Measurements from ENCODE around the gene KMT5B.
A peak's percentile ranks its signal among the peaks of the same experiment; 100 is the strongest.

The KMT5B gene

DNA sequence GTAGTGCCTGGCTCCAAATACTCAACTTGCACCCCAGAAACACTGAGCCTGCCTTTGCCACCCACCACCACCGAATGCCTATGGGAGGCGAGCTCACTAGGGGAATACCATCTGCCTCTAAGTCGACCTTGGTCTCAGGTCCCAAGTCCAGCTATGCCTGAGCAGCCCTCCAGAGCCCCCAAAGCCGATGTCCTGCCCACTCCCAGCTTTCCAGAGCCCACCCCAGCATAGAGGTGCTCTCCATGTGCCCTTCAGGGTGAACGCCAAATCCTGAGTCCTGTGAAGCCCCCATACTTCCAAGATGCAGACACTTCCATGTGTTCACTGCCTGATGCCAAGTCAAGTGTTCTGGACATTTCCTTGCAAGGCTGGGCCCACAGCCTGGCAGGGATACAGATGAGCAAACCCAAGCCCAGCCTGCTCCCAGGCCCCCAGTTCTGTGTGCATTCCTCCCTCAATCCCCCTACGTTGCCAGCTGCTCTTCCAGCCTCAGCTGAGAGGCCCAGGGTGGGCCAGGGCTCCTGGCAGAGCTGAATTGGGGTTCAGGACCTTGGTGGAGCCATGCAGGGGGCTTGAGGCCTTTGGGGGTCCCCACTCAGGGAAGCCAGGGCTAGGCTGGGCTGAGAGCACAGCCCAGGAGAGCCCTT, 2.6 kb upstream of the KMT5B start:
- no peak for DNase-seq

DNA sequence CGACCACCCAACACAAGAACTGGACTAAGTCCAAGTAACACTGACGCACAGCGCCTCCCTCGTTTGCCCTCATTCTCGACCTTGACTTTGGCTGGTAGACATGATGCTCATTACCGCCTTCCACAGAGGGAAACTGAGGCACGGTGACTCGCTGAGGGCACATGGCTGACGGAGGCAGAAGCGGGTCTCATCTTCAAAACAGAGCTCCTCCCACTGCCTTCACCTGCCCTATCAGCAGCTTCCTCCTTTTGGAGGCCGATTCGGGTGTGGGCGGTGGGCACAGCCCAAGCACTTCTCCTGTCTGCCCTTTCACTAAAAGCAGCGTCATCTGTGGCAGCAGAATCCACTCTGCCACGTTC, 2.0 kb upstream of the KMT5B start:
- peak; percentile 47 to 52 for DNase-seq

- no peak for DNase-seq
Measured at GRCh38 chr11:68214173-68215086, 1.3 kb upstream of the KMT5B start.

DNA sequence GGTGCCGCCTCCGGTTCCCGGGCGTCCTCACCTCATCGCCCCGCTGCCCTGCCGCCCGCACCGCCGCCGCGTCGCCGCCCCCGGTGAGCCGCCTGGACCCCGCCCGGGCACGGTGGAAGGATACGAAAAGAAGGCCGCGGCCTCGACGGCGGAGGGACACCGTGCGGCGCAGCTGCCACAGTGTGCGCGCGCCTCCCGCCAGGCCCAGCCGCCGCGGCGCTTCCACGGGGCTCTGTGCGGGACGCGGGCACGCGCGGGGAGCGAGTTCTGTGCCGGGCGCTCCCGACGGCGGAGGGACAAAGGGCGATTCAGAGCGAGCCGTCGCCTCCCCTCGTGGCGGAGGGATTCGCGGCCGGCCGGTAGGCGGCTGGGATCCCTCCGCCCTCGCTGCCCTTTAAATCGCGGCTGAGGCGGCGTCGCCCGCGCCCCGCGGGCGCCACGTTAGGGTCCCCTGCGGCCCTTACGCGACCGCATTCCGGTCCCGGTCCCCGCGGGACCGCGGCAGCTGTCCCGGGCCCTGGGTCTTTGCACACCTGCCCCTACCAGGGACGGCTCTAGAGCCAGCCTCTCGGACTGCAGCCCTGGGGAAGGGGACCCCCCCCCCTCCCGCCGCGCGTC, 568 bp upstream of the KMT5B start:
- DNase-seq: peak; percentile 78 to 89

DNA sequence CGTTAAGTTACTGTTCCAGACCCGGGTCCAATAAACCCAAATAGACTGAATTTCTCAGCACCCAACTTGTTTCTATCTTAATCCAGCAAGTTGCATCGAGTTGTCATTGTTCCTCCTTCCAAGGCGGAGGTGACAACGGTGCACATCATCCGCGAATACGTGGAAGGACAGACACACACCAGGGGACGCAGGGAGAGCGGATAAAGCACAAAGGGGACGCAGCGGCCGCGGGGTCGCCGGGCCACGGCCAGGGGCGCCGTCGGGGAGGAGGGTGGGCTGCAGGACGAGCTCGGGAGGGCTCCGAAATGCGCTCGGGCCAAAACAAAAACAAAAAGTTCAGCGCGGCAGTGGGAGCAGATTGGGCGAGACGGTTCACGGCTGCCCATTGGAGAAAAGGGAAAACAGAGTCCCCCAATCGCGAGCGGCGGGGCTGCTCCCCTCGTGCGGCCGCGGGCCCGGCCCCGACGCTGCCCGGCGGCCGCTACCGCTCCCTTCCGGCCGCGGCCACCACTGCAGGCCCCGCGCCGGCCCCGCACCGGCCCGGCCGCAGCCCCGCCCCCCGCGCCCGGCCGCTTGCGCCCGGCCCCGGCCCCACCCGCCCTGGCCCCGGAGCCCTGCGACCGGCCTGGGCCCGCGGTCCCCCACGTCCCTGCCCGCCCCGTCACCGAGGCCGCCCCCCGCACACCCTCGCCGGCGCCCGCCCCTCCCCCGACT, 518 bp downstream of the KMT5B start:
- peak; percentile 42 for DNase-seq

- DNase-seq: peak; percentile 15 to 31
Measured at GRCh38 chr11:68211546-68211945, 1.6 kb downstream of the KMT5B start.

- peak in 1 of 2 donors; percentile 19 for DNase-seq
Measured at GRCh38 chr11:68206211-68206610, 6.9 kb downstream of the KMT5B start.

DNA sequence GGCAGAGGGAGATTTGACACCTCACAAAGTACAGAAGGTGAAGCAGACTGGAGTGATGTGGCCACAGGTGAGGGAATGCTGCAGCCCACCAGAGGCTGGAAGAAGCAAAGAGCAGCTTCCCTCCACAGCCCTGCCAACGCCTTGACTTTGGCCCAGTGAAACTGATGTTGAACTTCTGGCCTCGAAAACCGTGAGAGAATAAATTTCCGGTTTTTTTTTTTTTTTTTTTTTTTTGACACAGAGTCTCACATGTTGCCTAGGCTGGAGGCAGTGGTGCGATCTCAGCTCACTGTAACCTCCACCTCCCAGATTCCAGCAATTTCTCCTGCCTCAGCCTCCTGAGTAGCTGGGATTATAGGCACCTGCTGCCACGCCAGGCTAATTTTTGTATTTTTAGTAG, 8.7 kb downstream of the KMT5B start:
- no peak for DNase-seq

DNA sequence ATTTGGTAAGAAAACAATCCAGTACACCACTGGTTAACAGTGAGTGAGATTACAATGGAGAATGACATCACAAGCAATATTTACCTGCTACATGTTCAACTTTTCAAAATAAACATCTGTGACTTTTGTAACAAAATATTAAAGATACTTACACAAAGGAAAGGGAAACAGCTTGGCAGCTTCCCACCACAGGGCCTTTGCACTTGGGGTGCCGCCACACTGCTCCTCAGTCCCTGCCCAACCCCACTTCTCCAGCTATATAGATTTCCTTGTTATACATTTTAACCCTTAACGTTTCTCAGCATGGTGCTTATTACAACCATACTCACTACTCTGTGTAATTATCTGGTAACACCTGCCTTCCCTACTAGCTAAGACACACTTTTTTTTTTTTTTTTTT, 10.9 kb downstream of the KMT5B start:
- DNase-seq: no peak

GRCh38 chr11:68201492-68201891, 11.6 kb downstream of the KMT5B start:
- DNase-seq: no peak

DNA sequence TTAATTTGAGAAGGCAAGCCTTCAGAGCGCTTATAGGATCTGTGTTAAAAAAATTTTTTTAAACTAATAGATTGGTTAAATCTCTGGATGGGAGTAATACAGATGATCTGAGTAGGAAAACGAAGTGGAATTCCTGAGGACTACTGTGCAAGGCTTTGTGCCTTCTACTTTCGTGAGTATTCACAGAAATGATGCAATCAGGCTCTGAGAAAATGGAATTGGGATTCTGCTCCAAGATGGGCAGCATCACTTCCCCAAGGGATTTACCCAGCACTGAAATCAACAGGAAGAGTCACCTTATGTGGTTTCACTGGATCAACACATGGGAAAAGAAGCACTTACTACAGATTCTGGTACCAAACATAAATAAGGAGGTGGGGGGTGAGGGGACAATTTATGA, 12.5 kb downstream of the KMT5B start:
- DNase-seq: no peak

DNA sequence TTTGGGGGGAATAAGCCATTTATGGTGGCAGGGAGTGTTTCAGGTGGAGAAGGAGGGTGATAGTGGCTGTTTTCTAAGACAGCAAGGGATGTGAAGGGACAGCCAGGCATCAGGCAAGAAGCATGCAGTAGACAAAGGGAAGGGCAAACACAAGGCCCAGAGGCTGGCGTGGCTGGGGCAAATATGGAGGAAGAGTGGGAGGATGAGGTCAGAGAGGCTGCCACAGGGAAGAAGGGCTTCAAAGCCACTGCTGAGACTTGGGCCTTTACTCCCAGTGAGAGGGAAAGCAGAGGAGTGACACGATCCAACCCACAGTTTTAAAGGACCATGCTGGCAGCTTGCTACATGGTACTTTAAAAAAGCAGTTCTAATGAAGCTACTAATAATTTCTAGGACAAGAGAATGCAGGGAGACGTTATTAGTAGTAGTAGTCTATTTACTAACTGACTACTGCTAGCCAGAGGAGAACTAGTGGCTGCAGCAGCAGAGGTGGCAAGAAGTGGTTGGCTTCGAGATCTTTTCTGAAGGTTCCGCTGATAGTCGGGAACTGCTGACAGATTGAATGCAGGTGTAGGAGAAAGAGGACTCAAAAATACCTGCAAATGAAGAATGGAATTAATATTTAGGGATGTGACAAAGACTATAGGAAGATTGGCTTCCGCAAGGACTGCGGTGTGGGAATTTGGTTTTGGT, 13.7 kb downstream of the KMT5B start:
- DNase-seq: no peak

GRCh38 chr11:68196219-68196618, 16.9 kb downstream of the KMT5B start:
- DNase-seq: no peak

- no peak for DNase-seq
Measured at GRCh38 chr11:68194675-68195294, 18.3 kb downstream of the KMT5B start.

DNA sequence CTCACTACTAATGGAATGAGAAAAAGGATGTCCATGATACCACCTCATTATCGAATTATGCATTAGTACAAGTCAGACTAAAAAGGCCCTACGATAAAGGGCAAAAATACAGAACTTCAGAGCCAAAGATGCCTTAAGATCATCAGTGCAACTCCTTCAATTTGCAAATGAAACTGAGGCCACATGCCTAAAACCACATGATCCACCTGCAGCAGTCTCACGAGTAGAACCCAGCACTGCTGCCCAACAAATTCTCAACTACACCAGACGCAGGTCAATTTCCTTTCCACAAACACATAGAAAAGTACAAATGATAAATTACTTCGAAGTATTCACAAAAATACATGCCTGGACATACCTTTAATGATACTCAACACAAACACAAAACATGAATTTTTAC, 20.1 kb downstream of the KMT5B start:
- no peak for DNase-seq

- no peak for DNase-seq
Measured at GRCh38 chr11:68191661-68192579, 21.2 kb downstream of the KMT5B start.

DNA sequence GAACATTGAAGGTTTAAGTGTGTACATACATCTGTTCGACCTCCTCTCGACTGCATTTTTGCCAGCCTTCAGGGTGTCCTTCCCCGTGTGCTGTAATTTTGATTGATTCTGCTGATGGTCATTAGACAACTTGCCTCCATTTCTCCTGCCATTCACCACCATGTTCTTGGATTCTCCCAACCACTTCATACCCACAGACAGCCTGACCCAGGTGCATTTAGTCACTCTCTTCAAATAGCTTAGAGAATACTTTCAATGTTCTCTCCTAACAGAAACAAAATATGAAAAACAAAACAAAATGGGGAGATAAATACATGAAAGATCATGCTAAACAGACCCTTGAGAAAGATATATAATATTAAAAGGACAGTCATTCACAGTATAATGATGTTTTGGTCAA, 23.2 kb downstream of the KMT5B start:
- no peak for DNase-seq

DNA sequence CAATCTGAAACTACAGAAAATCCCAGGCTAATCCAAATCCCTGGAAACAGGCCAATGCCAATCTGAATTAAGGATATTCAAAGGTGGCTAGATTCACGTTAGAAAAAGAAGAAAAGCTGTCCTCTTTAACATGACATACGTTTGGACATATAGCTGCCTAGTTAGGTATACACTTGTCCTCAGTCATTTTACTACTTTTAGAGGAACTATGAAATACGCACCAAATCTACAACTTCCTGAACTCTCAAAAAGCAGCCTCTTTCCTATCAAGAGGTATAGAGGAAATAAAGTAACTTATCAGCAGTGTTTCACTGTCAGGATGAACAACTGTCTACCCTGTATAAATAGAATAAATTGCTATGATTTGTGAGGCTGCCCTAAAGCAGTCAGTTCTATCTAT, 24.0 kb downstream of the KMT5B start:
- no peak for DNase-seq

- DNase-seq: no peak
Measured at GRCh38 chr11:68186061-68186460, 27.0 kb downstream of the KMT5B start.

GRCh38 chr11:68181719-68182451, 31.2 kb downstream of the KMT5B start:
- DNase-seq: no peak
